Mucosa of descending colon (tissue), 3 donors: ENCODE results near the gene ALDOB. TPM values are rescaled to one million over a fixed set of nuclear protein-coding genes. Genes with fewer than 3 reads are reported as not detected.

Experiments
- ATAC-seq: fragments of 200-7000 bp; cut with Tn5 transposase; one replicate; pipeline ENCODE4 v1.9.1; 2020; ENCODE audit warnings: mild to moderate bottlenecking, moderate library complexity
- DNase-seq, 3 donors: peaks; one replicate each; pipeline ENCODE4 v3.0.0-alpha.2; 2020
- H3K36me3 ChIP-seq: fragments of 200-600 bp; one replicate; pipeline ENCODE4 v1.8.0; 2021; ENCODE audit warnings: low read depth, mild to moderate bottlenecking
- H3K4me1 ChIP-seq: fragments of 200-600 bp; one replicate; pipeline ENCODE4 v1.8.0; 2021; ENCODE audit warnings: low read depth, mild to moderate bottlenecking
- H3K4me3 ChIP-seq: fragments of 200-600 bp; one replicate; pipeline ENCODE4 v1.8.0; 2021; ENCODE audit warnings: mild to moderate bottlenecking
- H3K9me3 ChIP-seq: fragments of 200-600 bp; one replicate; pipeline ENCODE4 v1.8.0; 2021; ENCODE audit warnings: mild to moderate bottlenecking
- intact Hi-C, 2 donors: fragments of 100-400 bp; cut with DNase I in 1 of 2; cut with micrococcal nuclease in 1 of 2; formaldehyde crosslinking; loops; one replicate each; pipeline versions ENCODE4 v1.11.0 to v1.11.1; 2022; cut with DNase I, micrococcal nuclease
- total RNA-seq, 3 donors: library from RNA; stranded (reverse); fragmentation: NEBNext Ultra II Directional in 2 of 3; extraction: Animal tissue kit (Norgen Biotek cat#: 25700) in 2 of 3; gene quantifications; one replicate each; pipeline versions ENCODE4 v1.2.1 to v1.2.4, GENCODE V29; 2021 to 2023
- TF ChIP-seq, protein P1 (sequence below): fragments of 200-600 bp; IDR thresholded peaks from one replicate; pipeline ENCODE4 v1.8.0; 2022; ENCODE audit warnings: antibody characterized with exemption, mild to moderate bottlenecking
- donor health status: DM: no; HTN: no; CAD: no; lungs with moderate emphysema.
- donor health status: DM: no; HTN: no; CAD: no.
- donor health status: DM: no; HTN: yes; CAD: no.

The ALDOB gene
- total RNA-seq, 3 donors from 2014 or later, result 1.6 to 13.8 (median 3.0) TPM

DNA sequence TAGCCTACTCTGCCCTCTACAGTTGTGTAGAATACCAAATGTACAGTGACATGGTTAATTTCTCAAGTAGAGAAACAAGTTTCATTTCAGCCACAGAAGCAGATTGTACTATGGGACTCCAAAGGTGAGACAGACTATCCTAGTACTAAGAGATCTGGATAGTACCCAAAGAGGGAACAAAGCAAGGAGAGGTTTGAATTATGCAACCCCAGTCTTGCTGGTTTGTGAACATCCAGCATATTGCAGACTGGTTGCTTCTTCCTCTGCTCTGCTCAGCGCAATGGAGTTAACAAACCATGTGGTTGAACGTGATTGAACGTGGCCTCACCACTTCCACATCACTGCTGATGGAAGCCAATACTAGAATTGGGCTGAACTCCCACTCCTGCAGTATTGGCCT lies 43.3 kb upstream of the ALDOB start:
- intact Hi-C loops, result no loop called here
- no peaks in the 10 kb centered on the region for H3K9me3 ChIP-seq
- DNase-seq (peak in 1 of 3 donors; percentile 26), ATAC-seq (peak; percentile 10)
- no peaks in the 10 kb centered on the region for H3K36me3 ChIP-seq
- H3K4me3 ChIP-seq, result no peak overlapping the region
- TF ChIP-seq, protein P1, sequence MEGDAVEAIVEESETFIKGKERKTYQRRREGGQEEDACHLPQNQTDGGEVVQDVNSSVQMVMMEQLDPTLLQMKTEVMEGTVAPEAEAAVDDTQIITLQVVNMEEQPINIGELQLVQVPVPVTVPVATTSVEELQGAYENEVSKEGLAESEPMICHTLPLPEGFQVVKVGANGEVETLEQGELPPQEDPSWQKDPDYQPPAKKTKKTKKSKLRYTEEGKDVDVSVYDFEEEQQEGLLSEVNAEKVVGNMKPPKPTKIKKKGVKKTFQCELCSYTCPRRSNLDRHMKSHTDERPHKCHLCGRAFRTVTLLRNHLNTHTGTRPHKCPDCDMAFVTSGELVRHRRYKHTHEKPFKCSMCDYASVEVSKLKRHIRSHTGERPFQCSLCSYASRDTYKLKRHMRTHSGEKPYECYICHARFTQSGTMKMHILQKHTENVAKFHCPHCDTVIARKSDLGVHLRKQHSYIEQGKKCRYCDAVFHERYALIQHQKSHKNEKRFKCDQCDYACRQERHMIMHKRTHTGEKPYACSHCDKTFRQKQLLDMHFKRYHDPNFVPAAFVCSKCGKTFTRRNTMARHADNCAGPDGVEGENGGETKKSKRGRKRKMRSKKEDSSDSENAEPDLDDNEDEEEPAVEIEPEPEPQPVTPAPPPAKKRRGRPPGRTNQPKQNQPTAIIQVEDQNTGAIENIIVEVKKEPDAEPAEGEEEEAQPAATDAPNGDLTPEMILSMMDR, result no peak
- peaks cover 30% of the 10 kb centered on the region for H3K4me1 ChIP-seq

DNA sequence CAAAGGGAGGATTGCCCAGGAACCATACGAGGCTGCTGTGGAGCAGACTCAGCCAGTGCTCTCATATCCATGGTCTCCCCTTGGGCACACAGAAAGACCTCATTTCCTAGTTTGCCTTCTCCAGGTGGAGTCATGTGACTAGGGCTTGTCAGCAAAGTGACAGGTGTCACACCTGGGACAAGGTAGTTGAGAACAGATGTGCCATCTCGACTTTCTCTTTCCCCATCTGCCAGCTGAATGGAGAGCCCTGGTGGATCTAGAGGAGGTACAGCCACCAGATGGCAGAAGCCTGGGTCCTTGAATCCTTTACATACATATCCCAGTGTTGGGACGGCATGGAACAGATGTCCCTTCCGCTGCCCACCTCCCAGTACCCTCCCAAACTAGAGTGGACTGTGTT lies 42.9 kb upstream of the ALDOB start:
- H3K36me3 ChIP-seq, result no peaks in the 10 kb centered on the region
- peak in 1 of 3 donors; percentile 63 for DNase-seq
- TF ChIP-seq, protein P1, result no peak
- intact Hi-C loops, result no loop called here
- no peaks in the 10 kb centered on the region for H3K9me3 ChIP-seq
- peaks cover 30% of the 10 kb centered on the region for H3K4me1 ChIP-seq
- no peak overlapping the region for H3K4me3 ChIP-seq
- peak; percentile 50 for ATAC-seq

DNA sequence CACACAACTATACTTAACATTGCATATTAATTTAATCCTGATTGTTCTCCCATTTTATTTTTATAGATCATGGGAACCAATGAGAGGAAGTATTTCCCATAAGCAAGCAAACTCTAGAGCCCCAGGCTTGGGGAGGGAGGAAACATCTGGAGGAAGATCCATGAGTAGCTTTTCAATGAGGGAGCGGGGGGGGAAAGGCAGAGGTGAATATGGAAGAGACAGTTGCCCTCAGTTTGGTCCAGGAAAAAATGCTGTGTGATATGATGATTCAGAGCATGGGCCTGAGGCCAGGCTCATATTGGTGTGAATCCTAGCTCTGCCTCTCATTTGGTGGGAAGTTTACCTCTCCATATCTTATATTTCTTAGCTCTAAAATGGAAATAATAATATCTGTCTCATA lies 42.2 kb upstream of the ALDOB start:
- Histone ChIP-seq H3K36me3 (no peaks in the 10 kb centered on the region), H3K4me3 (no peak overlapping the region), H3K4me1 (peaks cover 30% of the 10 kb centered on the region), H3K9me3 (no peaks in the 10 kb centered on the region)
- intact Hi-C loops, result no loop called here
- DNase-seq, result peak in 1 of 3 donors; percentile 17
- TF ChIP-seq, protein P1, result no peak
- no peak for ATAC-seq

DNA sequence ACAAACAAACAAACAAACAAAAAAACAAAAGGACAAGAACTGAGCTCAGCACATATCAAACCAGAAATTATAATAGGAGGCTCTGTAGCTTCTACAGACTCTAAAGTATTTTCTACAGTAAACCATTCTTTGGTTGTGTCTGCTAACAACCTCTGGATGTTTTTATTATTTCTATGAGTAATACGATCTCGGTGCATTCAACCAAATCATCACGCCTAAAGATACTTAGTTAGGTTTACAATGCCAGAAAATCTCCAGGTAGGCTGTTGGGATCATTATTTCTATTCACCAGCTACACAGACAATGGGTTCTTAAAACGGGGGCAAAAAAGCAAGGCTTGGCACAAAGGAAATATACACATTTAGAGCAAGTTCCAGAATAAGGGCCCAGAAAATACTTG lies 41.6 kb upstream of the ALDOB start:
- intact Hi-C loops, result no loop called here
- Histone ChIP-seq H3K9me3 (no peaks in the 10 kb centered on the region), H3K4me1 (peaks cover 29% of the 10 kb centered on the region), H3K36me3 (no peaks in the 10 kb centered on the region), H3K4me3 (no peak overlapping the region)
- TF ChIP-seq, protein P1, result no peak
- ATAC-seq (no peak), DNase-seq (no peak)

DNA sequence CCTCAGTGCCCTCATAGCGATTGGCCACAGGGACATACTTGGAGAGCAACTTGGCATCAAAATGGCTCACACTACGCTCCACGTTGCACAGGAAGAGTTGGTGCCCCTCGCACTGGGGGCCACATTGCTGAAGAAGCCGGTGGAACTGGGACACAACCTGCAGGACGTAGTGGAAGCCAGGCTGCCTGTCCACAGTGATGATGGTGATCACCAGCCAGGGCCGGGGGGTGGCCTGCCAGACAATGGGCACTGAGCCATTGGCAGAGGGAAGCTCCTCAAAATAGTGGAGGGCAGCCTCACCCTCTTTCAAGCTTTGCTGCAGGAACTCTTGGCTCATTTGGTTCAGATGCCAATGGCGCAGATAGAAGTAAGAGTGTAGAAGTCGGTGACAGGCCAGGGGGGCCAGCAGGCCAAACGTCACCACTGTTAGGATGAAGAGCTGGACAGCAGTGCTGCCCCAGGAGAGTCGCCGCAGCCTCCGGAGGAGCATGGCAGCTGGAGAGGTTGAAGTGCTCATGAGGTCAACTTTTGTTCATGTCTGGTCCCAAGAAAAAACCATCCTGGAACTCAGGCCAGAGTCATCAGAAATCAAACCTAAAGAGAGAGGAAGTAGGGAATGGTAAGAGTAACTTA lies 41.1 kb upstream of the ALDOB start:
- DNase-seq, result no peak
- Histone ChIP-seq H3K4me3 (no peak overlapping the region), H3K36me3 (no peaks in the 10 kb centered on the region), H3K9me3 (no peaks in the 10 kb centered on the region), H3K4me1 (peaks cover 24% of the 10 kb centered on the region)
- TF ChIP-seq, protein P1, result no peak
- no peak for ATAC-seq
- intact Hi-C loops, result no loop called here

- DNase-seq (no peak), ATAC-seq (no peak)
- Histone ChIP-seq H3K9me3 (no peaks in the 10 kb centered on the region), H3K4me1 (peaks cover 4% of the 10 kb centered on the region), H3K4me3 (no peak overlapping the region), H3K36me3 (no peaks in the 10 kb centered on the region)
- TF ChIP-seq, protein P1, result no peak
- intact Hi-C loops, result no loop called here
Measured at GRCh38 chr9:101472891-101473290, 37.3 kb upstream of the ALDOB start.
